Stimulated activated naive CD4-positive, alpha-beta T cell treated with Interleukin-2 at 50 U/mL for 16 hours (primary cell): ENCODE results near the gene NEDD4.
A peak's percentile ranks its signal among the peaks of the same experiment; 100 is the strongest.
"Not testable (repeated sequence)": the region's sequence is repeated elsewhere in the genome, so short reads cannot be mapped to it uniquely, and the experiment has no call there.

Experiments
- DNase-seq: peaks from one replicate; lab custom pipeline; 2025; lab: John Stamatoyannopoulos, UW

The NEDD4 gene

DNA sequence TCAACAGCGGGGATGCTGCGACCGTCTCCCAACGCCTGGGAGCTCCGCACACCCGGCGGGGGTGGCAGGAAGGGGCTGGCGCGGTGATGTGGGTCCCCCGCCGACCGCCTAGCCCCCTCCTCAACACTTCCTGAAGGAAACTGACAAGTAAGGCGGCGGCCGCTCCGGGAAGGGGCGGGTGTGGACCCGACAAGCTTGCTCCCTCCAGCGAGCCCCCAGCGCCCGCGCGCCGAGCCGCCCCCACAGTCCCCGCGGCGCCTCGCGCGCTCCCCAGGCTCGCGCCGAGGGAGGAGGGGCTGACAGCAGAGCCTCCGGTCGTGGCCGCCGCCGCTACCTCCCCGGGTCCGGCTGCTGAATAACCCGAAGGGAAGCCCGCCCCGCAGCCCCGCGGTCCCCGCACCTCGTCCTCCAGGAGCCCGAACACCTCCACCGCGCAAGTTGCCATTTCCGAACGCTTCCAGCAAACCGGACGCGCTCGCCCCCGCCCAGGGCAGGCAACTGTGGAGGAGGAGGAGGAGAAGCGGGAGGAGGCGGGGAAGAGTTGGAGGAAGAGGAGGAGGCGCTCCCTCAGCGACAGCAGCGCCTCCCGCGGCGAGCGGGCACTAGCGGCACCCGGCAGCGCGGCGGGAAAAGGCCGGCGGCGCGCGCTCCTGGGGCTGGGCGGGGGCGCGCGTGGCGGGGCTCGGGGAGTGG is at the start of gene NEDD4:
Gene NEDD4, minus strand, starts transcription at position 502 of the 693 bp plus-strand sequence. Its CDS starts 57 bp downstream, at position 445.
- DNase-seq = peak; percentile 74

DNA sequence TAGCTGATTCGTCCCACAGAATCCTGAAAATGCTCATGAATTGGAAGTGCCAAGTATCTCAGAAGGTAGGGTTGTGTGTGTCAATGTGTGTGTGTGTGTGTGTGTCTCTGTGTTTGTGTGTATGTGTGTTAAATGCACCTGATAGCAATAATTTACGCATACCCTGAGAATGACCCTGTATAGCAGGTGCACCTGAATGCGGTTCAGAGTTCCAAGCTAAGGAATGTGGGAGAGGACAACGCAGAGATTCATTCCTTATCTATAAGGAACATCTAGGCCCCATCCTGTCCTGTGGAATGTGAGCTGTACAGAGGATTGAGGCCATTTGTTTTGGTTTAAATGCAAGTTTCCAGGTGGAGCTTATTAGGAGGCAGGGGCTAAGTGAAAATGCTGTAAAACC is 49.1 kb upstream of the NEDD4 start:
- DNase-seq = no peak

GRCh38 chr15:56042031-56042430 is 48.6 kb upstream of the NEDD4 start:
- DNase-seq = no peak

- DNase-seq = peak; percentile 25
Observed at GRCh38 chr15:56040081-56041035, 46.9 kb upstream of the NEDD4 start.

GRCh38 chr15:56038707-56039106 is 45.3 kb upstream of the NEDD4 start:
- no peak for DNase-seq

- no peak for DNase-seq
Observed at GRCh38 chr15:56038015-56038414, 44.6 kb upstream of the NEDD4 start.

DNA sequence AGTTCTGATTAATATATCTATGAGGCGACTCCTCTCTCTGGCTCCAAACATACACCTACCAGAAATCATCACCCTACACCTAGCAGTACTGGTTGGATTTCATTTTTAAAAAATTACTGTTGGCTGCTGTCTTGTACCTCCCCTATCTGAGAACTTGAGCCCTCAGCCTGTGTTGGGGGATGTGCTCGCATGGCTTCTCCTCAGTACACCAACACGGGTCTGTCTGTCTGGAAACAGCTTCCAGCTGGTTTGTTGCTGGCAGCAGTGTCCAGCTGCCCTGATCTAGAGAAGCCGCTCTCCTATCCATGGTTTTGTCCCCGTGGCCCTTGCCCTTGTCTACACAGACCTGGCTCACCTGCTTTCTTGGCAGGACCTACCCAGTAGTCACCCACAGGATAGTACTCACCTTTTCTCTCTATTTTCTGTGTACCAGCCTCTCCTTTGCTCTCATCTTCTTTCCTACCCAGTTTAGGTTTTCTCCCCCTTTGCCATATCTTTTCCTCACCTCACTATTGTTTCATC is 43.2 kb upstream of the NEDD4 start:
- no peak for DNase-seq

GRCh38 chr15:56035166-56035565 is 41.8 kb upstream of the NEDD4 start:
- no peak for DNase-seq

DNA sequence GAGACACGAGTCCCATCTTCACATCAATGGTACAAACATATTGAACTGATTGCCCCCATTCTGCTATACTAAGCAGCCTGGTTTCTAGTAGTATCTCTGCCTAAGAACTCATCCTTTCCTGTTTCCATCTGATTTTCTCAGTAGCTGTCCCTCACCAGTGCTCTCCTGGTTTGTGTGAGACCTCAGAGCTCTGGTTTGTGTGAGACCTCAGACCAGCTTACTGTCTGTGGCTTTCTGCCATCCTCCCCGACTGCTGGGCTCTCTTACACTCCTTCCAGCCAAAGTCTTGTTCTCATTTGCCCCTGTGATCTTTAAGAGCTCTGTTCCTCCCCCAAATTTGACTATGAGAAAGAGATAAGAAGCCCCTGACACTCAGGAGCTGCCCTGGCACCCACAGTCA is 41.1 kb upstream of the NEDD4 start:
- DNase-seq = no peak

DNA sequence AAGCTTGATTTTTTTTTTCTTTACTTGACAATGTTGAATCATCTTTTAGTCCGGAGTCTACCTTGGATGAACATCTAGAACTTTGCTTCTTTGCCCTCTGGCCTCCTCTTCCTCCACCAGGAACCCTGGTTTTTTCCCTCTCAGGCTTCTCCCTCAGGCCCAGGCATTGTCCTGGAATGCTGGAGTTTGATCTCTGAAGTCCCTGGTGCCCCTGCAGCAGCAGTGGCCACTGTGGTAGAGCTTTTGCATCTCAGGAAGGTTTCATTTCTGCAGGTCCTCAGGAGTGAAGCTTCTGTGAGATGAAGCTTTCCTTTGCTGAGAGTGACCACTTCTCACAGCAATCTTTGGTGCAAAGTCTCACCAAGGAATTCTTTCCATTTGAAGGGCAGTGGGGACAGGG is 39.0 kb upstream of the NEDD4 start:
- DNase-seq = no peak

- DNase-seq = no peak
Observed at GRCh38 chr15:56031836-56032235, 38.4 kb upstream of the NEDD4 start.

DNA sequence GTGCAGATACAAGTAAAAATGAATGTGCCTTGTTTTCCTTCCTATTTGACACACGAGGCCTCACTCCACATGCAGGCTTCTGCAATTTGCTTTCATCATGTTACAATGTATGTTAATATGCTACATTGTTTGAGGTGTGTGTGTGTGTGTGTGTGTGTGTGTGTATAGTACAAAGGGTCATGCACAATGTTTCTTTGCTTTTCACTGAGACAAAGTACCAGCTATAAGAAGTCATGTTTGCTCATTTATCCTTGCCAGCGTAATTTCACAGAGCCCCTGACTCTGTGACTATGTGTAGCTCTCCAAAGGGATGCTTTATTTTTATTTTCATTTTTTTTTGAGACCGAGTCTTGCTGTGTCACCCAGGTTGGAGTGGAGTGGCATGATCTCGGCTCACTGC is 38.0 kb upstream of the NEDD4 start:
- no peak for DNase-seq

DNA sequence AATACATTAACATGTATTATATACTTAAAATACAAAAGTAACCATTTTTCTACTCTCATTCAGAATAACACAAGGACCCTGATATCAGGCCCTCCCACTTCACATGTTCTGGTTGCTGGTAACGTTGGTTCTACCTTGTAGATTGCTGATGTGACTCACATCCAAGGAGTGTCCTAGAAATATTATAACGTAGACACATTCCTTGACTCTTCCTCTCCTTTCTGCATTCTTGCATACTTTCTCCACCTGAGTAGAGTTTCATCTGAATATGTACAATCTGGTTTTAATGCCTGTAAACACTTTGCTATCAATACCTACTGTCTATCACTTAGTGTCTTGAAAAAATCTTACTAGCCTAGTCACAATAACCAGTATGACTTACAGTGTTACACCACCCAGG is 35.0 kb upstream of the NEDD4 start:
- DNase-seq = no peak

DNA sequence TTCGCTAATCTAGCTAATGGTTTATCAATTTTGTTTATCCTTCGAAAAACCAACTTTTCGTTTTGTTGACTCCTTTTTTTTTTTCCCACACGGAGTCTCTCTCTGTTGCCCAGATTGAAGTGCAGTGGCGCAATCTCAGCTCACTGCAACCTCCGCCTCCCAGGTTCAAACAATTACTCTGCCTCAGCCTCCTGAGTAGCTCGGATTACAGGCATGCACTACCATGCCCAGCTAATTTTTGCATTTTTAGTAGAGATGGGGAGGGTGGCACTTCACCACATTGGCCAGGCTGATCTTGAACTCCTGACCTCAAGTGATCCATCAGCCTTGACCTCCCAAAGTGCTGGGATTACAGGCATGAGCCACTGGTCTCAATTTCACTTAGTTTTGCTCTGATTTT is 29.7 kb upstream of the NEDD4 start:
- DNase-seq = not testable (repeated sequence)

GRCh38 chr15:56019819-56020486 is 26.5 kb upstream of the NEDD4 start:
- no peak for DNase-seq

- no peak for DNase-seq
Observed at GRCh38 chr15:56019060-56019793, 25.8 kb upstream of the NEDD4 start.

DNA sequence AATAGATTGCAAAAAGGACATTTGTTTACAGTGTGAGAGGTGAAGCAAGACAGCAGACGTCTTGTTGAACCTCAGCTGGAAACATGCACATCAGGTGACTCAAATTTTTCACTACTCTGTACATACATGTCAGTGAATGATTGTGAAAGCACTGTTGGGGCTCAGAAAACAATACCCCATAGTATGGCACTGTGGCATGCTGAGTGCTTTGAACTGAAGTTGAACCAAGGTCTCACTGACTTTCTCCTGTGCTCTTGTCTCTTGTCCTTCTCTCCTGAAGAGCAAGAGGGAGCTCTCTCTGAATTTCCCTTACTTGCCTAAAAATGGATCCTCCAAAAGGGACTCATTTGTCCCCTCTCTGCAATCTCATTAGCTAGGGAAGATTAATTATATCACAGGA is 24.5 kb upstream of the NEDD4 start:
- no peak for DNase-seq

DNA sequence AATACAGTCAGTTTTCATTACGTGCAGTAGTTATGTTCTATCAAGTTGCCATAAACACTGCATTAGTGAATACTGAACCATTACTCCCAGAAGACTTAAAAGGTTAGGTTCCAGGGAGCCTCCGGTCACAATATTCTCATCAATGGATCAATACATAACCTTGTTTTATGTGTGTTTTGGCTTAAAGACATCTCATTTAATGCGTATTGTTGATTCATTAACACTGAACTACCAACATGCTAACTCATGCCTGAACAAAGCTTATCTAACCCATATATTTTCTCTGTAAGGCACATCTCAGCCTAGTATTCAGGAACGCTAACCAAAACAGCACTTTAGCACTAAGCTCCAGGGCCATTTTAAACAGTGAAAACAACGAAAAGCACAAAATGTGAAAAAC is 24.1 kb upstream of the NEDD4 start:
- DNase-seq = no peak

DNA sequence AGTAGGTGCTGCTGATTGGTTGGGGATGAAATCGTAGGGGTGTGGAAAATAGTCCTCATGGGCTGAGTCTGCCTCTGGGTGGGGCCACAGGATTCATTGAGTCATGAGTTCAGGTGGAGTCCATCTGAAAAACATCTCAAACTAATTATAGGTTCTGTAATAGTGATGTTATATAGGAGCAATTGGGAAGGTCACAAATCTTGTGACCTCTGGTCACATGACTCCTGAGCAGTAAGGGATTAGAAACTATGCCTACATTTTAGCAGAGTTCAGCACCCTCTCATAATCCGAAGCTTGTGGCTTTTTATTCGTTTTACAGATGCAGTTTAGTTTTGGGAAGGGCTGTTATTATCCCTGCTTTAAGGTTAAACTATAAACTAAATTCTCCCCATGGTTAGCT is 22.9 kb upstream of the NEDD4 start:
- no peak for DNase-seq

DNA sequence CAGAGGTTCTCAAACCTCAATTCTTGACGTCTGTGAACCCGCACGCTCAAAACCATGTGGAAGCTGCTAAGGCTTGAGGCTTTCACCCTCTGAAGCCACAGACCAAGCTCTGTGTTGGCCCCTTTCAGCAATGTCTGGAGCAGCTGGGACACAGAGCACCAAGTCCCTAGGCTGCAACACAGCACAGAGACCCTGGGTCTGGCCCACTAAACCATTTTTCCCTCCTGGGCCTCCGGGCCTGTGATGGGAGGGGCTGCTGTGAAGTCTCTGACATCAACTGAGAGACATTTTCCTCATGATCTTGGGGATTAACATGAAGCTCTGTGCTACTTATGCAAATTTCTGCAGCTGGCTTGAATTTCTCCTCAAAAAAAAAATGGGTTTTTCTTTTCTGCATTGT is 21.3 kb upstream of the NEDD4 start:
- no peak for DNase-seq

- not testable (repeated sequence) for DNase-seq
Observed at GRCh38 chr15:56007053-56007452, 13.6 kb upstream of the NEDD4 start.

DNA sequence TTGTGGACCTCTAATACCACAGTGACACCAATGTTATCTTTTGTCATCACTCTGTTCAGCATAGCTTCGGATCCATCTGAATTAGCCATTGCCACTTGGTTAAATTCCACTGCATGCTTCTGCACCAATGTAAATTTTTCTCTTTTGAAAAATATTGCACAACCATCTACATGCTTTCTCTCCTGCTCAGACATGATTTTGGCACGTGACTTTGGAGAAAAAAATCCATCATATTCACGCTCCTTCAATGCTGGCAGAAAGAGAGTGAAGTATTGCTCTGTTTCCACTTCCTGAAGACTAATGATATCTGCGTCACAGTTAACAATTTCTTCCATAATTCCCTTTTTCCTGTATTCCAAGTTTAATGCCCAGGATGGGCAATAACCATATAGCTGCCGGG is 13.0 kb upstream of the NEDD4 start:
- DNase-seq = not testable (repeated sequence)
